Loucy (cell line): ENCODE results near the gene USP4.

Source experiments
- H2AFZ ChIP-seq: fragments of 200-600 bp; sonication (generic); 2 replicates; pipeline ENCODE4 v1.6.0; 2016; ENCODE audit warnings: antibody characterized with exemption, mild to moderate bottlenecking, low read length, moderate library complexity
- H3F3A ChIP-seq: fragments of 200-600 bp; 2 replicates; pipeline ENCODE4 v1.6.0; 2016; ENCODE audit warnings: antibody characterized with exemption, low read depth, mild to moderate bottlenecking
- H3K27me3 ChIP-seq: fragments of 200-600 bp; sonication (generic); 2 replicates; pipeline ENCODE4 v1.6.1; 2014; ENCODE audit warnings: low read length, mild to moderate bottlenecking; ENCODE audit not compliant: insufficient read depth, poor library complexity, severe bottlenecking
- H3K36me3 ChIP-seq: fragments of 200-600 bp; sonication (generic); 2 replicates; pipeline ENCODE4 v1.6.1; 2016; ENCODE audit warnings: low read length; ENCODE audit not compliant: insufficient read depth
- H3K4me1 ChIP-seq: fragments of 200-600 bp; sonication (generic); 2 replicates; pipeline ENCODE4 v1.5.1; 2014; ENCODE audit warnings: low read length, mild to moderate bottlenecking; ENCODE audit not compliant: insufficient read depth, poor library complexity, severe bottlenecking
- H3K4me2 ChIP-seq: fragments of 200-600 bp; sonication (generic); 2 replicates; pipeline ENCODE4 v1.6.0; 2014; ENCODE audit warnings: antibody characterized with exemption, low read length, low read depth, mild to moderate bottlenecking; ENCODE audit not compliant: poor library complexity, severe bottlenecking
- H3K4me3 ChIP-seq: fragments of 200-600 bp; sonication (generic); 2 replicates; pipeline ENCODE4 v1.5.1; 2014; ENCODE audit warnings: low read length, mild to moderate bottlenecking, mixed read lengths; ENCODE audit not compliant: poor library complexity, severe bottlenecking
- H3K79me2 ChIP-seq: fragments of 200-600 bp; sonication (generic); 2 replicates; pipeline ENCODE4 v1.6.1; 2014; ENCODE audit warnings: low read length; ENCODE audit not compliant: insufficient read depth
- H3K9ac ChIP-seq: fragments of 200-600 bp; sonication (generic); 2 replicates; pipeline ENCODE4 v1.6.0; 2014; ENCODE audit warnings: mild to moderate bottlenecking, low read depth, low read length, moderate library complexity; ENCODE audit not compliant: poor library complexity, severe bottlenecking
- H3K9me2 ChIP-seq: fragments of 200-600 bp; sonication (generic); replicated peaks from 2 replicates; pipeline ENCODE4 v1.6.1; 2016; ENCODE audit warnings: low read depth, low read length, mixed read lengths
- H3K9me3 ChIP-seq: fragments of 200-600 bp; sonication (generic); 2 replicates; pipeline ENCODE4 v1.6.1; 2014; ENCODE audit warnings: mild to moderate bottlenecking, antibody characterized with exemption, low read length, low read depth; ENCODE audit not compliant: insufficient read depth
- H4K20me1 ChIP-seq: fragments of 200-600 bp; sonication (generic); 2 replicates; pipeline ENCODE4 v1.6.0; 2014; ENCODE audit warnings: antibody characterized with exemption, low read length, mild to moderate bottlenecking; ENCODE audit not compliant: insufficient read depth, poor library complexity, severe bottlenecking
- CTCF ChIP-seq: fragments of 200-600 bp; sonication (generic); conservative IDR thresholded peaks from 2 replicates; pipeline ENCODE4 v1.5.1; 2014; ENCODE audit warnings: mild to moderate bottlenecking, antibody characterized with exemption, low read length
- EZH2phosphoT487 ChIP-seq: fragments of 200-600 bp; IDR thresholded peaks from 2 replicates; pipeline ENCODE4 v1.6.1; 2018; ENCODE audit warnings: antibody characterized with exemption, mild to moderate bottlenecking, moderate library complexity, borderline replicate concordance

The USP4 gene

DNA sequence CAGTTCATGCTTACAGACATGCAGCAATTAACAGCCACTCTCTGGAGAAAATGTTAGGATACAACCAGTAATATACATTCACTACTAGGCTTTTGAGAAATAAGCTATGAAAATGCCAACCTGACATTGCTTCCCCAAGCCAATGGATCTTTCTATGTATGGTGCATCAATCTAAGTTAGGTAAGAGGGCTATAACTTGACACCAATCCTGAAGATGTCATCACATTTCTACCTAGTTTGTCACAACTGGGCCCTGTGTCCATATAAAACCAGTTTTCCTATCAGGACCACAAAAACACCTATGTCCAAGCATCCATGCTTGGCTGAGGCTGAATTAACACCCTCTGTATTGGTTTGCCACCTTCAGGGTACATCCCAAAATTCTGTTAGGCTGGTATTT is 32.1 kb upstream of the USP4 start:
- H3F3A ChIP-seq, result no peaks in the 10 kb centered on the region
- H3K27me3 ChIP-seq, result no peaks in the 10 kb centered on the region
- peaks cover 58% of the 10 kb centered on the region for H4K20me1 ChIP-seq
- H2AFZ ChIP-seq, result no peak overlapping the region
- no peak overlapping the region for H3K4me2 ChIP-seq
- H3K9me2 ChIP-seq, result no peaks in the 10 kb centered on the region
- H3K4me1 ChIP-seq, result no peaks in the 10 kb centered on the region
- TF ChIP-seq CTCF (no peak), EZH2phosphoT487 (no peak)
- H3K36me3 ChIP-seq, result peaks cover 72% of the 10 kb centered on the region; the same call in 1 of the 2 replicates
- peaks cover 66% of the 10 kb centered on the region for H3K79me2 ChIP-seq
- no peak overlapping the region for H3K9ac ChIP-seq
- no peaks in the 10 kb centered on the region for H3K9me3 ChIP-seq
- H3K4me3 ChIP-seq, result no peak overlapping the region

DNA sequence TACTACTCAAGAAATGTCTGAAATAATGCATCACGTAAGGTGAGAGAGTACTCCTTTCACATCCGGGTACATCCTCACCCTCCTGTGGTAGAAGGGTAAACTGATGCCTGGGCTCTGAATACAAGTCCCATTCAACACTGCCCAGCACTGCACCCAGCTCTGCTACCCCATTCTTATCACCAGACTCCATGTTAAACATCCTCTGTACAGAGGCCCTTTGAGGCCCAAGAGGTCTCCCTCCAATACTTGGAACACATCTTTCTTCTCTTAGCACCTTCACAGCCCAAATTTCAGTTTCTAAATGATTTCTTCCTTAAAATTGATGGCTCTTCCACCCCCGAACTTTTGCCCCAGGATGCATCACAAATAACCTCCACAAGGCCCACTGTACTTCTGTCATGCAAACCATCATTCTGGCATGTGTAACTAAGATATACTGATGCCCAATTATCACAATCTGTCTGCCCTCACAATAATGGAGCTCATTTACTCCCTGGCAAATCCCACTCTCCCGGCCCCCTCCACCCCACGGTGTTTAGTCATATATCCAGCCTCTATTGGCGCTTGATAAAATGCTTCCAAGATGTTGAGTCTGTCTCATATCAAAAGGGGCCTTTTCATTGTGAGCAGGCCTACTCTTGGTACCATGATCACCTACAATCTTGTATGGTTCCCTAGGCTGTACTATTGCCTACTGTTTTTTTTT is 30.9 kb upstream of the USP4 start:
- H3K9me2 ChIP-seq, result no peaks in the 10 kb centered on the region
- no peak overlapping the region for H3K9ac ChIP-seq
- TF ChIP-seq EZH2phosphoT487, result no peak
- no peak for TF ChIP-seq CTCF
- H3K36me3 ChIP-seq, result peaks cover 84% of the 10 kb centered on the region; the same call in 1 of the 2 replicates
- no peaks in the 10 kb centered on the region for H3K9me3 ChIP-seq
- peaks cover 51% of the 10 kb centered on the region for H4K20me1 ChIP-seq
- no peaks in the 10 kb centered on the region for H3F3A ChIP-seq
- H3K4me3 ChIP-seq, result no peak overlapping the region
- no peak overlapping the region for H3K4me2 ChIP-seq
- H2AFZ ChIP-seq, result no peak overlapping the region
- no peaks in the 10 kb centered on the region for H3K4me1 ChIP-seq
- H3K27me3 ChIP-seq, result no peaks in the 10 kb centered on the region
- peaks cover 63% of the 10 kb centered on the region for H3K79me2 ChIP-seq

DNA sequence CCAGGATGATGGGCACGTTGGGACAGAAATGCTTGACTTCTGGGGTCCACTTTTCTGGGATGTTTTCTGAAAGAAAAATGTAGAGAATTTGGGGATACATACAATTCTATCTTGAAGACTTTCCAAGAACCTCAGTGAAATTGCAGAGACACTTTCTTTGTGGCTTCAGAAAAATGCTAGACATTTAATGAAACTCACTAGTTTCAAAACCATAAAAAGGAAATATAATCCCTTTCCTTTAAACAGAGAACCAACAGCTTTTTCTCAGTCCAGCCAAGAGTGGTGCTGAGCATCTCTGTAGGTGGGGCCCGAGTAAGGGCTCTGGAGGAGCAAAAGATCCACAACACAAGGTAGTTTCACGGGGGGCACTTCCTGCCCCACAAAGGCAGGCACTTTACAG is 22.7 kb upstream of the USP4 start:
- peaks cover 10% of the 10 kb centered on the region; the same call in 1 of the 2 replicates for H3K79me2 ChIP-seq
- H3K27me3 ChIP-seq, result no peaks in the 10 kb centered on the region

More for the DNA sequence above, 22.7 kb upstream of the USP4 start:
- Histone ChIP-seq H3K9ac (no peak overlapping the region), H3K4me3 (no peak overlapping the region), H3K36me3 (peaks cover 80% of the 10 kb centered on the region), H3K9me2 (no peaks in the 10 kb centered on the region), H3K4me2 (no peak overlapping the region), H4K20me1 (no peaks in the 10 kb centered on the region), H3K9me3 (no peaks in the 10 kb centered on the region), H3K4me1 (peaks cover 7% of the 10 kb centered on the region), H2AFZ (no peak overlapping the region), H3F3A (peaks cover 6% of the 10 kb centered on the region; the same call in 1 of the 2 replicates)
- TF ChIP-seq CTCF (no peak), EZH2phosphoT487 (no peak)
